Measurements from ENCODE around the gene DBR1. TPM values are rescaled to one million over a fixed set of nuclear protein-coding genes. Genes with fewer than 3 reads are reported as not detected.

The DBR1 gene
- total RNA-seq, 1 experiment from 2014 or later: 33.1 TPM

DNA sequence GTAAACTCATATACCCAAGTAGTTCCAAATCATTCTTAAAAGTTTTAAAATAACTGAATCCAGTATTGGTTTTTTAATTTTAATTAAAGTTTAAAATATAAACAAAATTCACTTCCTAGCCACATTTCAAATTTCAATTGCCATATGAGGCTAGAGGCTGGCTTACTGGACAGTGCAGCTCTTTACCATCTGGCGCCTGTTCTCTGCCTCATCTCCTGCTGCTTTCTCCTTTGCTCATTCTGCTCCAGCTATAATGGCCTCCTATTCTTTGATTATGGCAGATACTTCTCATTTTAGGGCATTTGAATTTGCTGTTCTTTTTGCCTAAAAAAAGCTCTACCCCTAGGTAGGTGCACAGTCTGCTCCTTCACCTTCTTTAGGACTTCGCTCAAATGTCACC, 31.5 kb upstream of the DBR1 start:
- no peak overlapping the region for H3K27ac ChIP-seq (ENCODE audit: low read depth, low read length, poor library complexity, severe bottlenecking)
- CTCF ChIA-PET: no interaction called here
- H3K27me3 ChIP-seq (replicated peaks; ENCODE audit: insufficient read depth, low read depth, low read length, poor library complexity): no peaks in the 10 kb centered on the region
- no peak overlapping the region for H3K4me3 ChIP-seq (ENCODE audit: low read depth, low read length, poor library complexity, severe bottlenecking)
- H3K36me3 ChIP-seq (ENCODE audit: insufficient read depth, low read length, poor library complexity, severe bottlenecking): no peaks in the 10 kb centered on the region
- intact Hi-C loops (cut with micrococcal nuclease; ENCODE audit: unreplicated experiment): no loop called here
- POLR2A ChIA-PET (ENCODE audit: low non-redundant PET): no interaction called here
- no peak for DNase-seq (ENCODE audit: low spot score)
- H3K9me3 ChIP-seq (ENCODE audit: low read depth, low read length, poor library complexity, severe bottlenecking): no peaks in the 10 kb centered on the region
- no TSS peak for BruUV-seq (replicated peaks)
- H3K4me1 ChIP-seq (ENCODE audit: insufficient read depth, low read length, poor library complexity, severe bottlenecking): peaks cover 5% of the 10 kb centered on the region
- no peak for TF ChIP-seq EZH2 (IDR thresholded peaks at IDR 0.05; ENCODE audit: borderline replicate concordance, low read depth, low read length, poor library complexity, severe bottlenecking)
- TF ChIP-seq, protein P1, sequence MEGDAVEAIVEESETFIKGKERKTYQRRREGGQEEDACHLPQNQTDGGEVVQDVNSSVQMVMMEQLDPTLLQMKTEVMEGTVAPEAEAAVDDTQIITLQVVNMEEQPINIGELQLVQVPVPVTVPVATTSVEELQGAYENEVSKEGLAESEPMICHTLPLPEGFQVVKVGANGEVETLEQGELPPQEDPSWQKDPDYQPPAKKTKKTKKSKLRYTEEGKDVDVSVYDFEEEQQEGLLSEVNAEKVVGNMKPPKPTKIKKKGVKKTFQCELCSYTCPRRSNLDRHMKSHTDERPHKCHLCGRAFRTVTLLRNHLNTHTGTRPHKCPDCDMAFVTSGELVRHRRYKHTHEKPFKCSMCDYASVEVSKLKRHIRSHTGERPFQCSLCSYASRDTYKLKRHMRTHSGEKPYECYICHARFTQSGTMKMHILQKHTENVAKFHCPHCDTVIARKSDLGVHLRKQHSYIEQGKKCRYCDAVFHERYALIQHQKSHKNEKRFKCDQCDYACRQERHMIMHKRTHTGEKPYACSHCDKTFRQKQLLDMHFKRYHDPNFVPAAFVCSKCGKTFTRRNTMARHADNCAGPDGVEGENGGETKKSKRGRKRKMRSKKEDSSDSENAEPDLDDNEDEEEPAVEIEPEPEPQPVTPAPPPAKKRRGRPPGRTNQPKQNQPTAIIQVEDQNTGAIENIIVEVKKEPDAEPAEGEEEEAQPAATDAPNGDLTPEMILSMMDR (conservative IDR thresholded peaks at IDR 0.05; ENCODE audit: low read depth, low read length): no peak

DNA sequence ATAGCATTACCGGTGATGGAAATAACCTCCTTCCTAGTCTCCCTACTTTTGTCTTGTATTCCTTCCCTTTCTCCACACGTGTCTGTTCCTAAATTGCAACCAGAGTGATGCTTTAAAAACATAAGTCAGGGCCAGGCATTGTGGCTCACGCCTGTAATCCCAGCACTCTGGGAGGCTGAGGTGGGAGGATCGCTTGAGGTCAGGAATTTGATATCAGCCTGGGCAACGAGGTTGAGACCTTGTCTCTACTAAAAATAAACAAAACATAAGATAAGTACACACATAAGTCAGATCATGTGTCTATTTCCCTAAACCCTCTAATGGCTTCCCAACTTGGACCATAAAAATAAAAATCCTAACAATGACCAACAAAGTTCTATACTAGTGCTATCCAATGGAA, 30.8 kb upstream of the DBR1 start:
- no peaks in the 10 kb centered on the region for H3K36me3 ChIP-seq (ENCODE audit: insufficient read depth, low read length, poor library complexity, severe bottlenecking)
- CTCF ChIA-PET: no interaction called here
- intact Hi-C loops (cut with micrococcal nuclease; ENCODE audit: unreplicated experiment): no loop called here
- no peak overlapping the region for H3K4me3 ChIP-seq (ENCODE audit: low read depth, low read length, poor library complexity, severe bottlenecking)
- peaks cover 5% of the 10 kb centered on the region for H3K4me1 ChIP-seq (ENCODE audit: insufficient read depth, low read length, poor library complexity, severe bottlenecking)
- no peaks in the 10 kb centered on the region for H3K9me3 ChIP-seq (ENCODE audit: low read depth, low read length, poor library complexity, severe bottlenecking)
- no peak for DNase-seq (ENCODE audit: low spot score)
- POLR2A ChIA-PET (ENCODE audit: low non-redundant PET): no interaction called here
- no peaks in the 10 kb centered on the region for H3K27me3 ChIP-seq (replicated peaks; ENCODE audit: insufficient read depth, low read depth, low read length, poor library complexity)
- TF ChIP-seq, protein P1 (conservative IDR thresholded peaks at IDR 0.05; ENCODE audit: low read depth, low read length): no peak
- no peak for TF ChIP-seq EZH2 (IDR thresholded peaks at IDR 0.05; ENCODE audit: borderline replicate concordance, low read depth, low read length, poor library complexity, severe bottlenecking)
- H3K27ac ChIP-seq (ENCODE audit: low read depth, low read length, poor library complexity, severe bottlenecking): no peak overlapping the region
- BruUV-seq (replicated peaks): no TSS peak

DNA sequence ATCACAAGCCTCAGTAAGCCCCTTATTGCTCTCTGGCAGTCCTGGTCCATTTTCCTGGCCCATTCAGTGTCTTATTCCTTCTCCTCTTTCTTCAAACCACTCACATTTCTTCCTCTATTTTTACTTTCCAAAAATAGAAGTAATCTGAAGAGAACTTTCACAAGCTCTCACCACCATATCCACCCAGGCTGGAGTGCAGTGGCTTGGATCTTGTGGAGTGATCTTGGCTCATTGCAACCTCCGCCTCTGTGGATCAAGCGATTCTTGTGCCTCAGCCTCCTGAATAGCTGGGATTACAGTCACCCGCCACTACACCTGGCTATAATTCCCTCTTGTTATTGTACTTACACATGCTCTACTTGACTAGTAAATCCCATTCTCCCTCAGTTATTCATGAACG, 29.2 kb upstream of the DBR1 start:
- no peak for TF ChIP-seq EZH2 (IDR thresholded peaks at IDR 0.05; ENCODE audit: borderline replicate concordance, low read depth, low read length, poor library complexity, severe bottlenecking)
- TF ChIP-seq, protein P1 (conservative IDR thresholded peaks at IDR 0.05; ENCODE audit: low read depth, low read length): no peak
- BruUV-seq (replicated peaks): no TSS peak
- intact Hi-C loops (cut with micrococcal nuclease; ENCODE audit: unreplicated experiment): no loop called here
- CTCF ChIA-PET: no interaction called here
- H3K4me1 ChIP-seq (ENCODE audit: insufficient read depth, low read length, poor library complexity, severe bottlenecking): no peaks in the 10 kb centered on the region
- POLR2A ChIA-PET (ENCODE audit: low non-redundant PET): no interaction called here
- no peaks in the 10 kb centered on the region for H3K9me3 ChIP-seq (ENCODE audit: low read depth, low read length, poor library complexity, severe bottlenecking)
- DNase-seq (ENCODE audit: low spot score): no peak
- no peak overlapping the region for H3K27ac ChIP-seq (ENCODE audit: low read depth, low read length, poor library complexity, severe bottlenecking)
- no peaks in the 10 kb centered on the region for H3K36me3 ChIP-seq (ENCODE audit: insufficient read depth, low read length, poor library complexity, severe bottlenecking)
- no peak overlapping the region for H3K4me3 ChIP-seq (ENCODE audit: low read depth, low read length, poor library complexity, severe bottlenecking)
- H3K27me3 ChIP-seq (replicated peaks; ENCODE audit: insufficient read depth, low read depth, low read length, poor library complexity): no peaks in the 10 kb centered on the region
